ENCODE data around the gene MAST2.

- TF ChIP-seq CTCF (IDR thresholded peaks at IDR 0.05) (no peak), SOX15 (CRISPR knock-in tag; IDR thresholded peaks at IDR 0.05) (no peak), ZBTB21 (CRISPR knock-in tag; IDR thresholded peaks at IDR 0.05; ENCODE audit: borderline replicate concordance) (no peak), ATF6 (CRISPR knock-in tag; IDR thresholded peaks at IDR 0.05) (no peak), CREM (CRISPR knock-in tag; IDR thresholded peaks at IDR 0.05) (no peak), SMAD3 (CRISPR knock-in tag; IDR thresholded peaks at IDR 0.05; ENCODE audit: borderline replicate concordance) (no peak), TEAD4 (CRISPR knock-in tag; IDR thresholded peaks at IDR 0.05) (no peak), ATF3 (CRISPR knock-in tag; conservative IDR thresholded peaks at IDR 0.05) (no peak)
These were observed 110.5 kb downstream of the MAST2 start for GRCh38 chr1:45913731-45914501.
